ENCODE measurements around the gene OR5A2.
"Not testable (repeated sequence)": the region's sequence is repeated elsewhere in the genome, so short reads cannot be mapped to it uniquely, and the experiment has no call there.

The OR5A2 gene

GRCh38 chr11:59400461-59401261, 25.6 kb downstream of the OR5A2 start:
- DNase-seq (ENCODE audit: extremely low spot score, insufficient read length, low read depth) (no peak), FAIRE-seq (no peak)

GRCh38 chr11:59394186-59394585, 32.0 kb downstream of the OR5A2 start:
- DNase-seq (ENCODE audit: extremely low spot score, insufficient read length, low read depth) (no peak), FAIRE-seq (no peak)

GRCh38 chr11:59380263-59381059, 45.8 kb downstream of the OR5A2 start:
- FAIRE-seq (peak; percentile 80), DNase-seq (ENCODE audit: extremely low spot score, insufficient read length, low read depth) (no peak)

- not testable (repeated sequence) for DNase-seq (ENCODE audit: extremely low spot score, insufficient read length, low read depth); FAIRE-seq
Observed at GRCh38 chr11:59372324-59372723, 53.9 kb downstream of the OR5A2 start.

GRCh38 chr11:59368238-59369022, 57.8 kb downstream of the OR5A2 start:
- FAIRE-seq (no peak), DNase-seq (ENCODE audit: extremely low spot score, insufficient read length, low read depth) (no peak)
